Activated CD8-positive, alpha-beta memory T cell treated with anti-CD3 and anti-CD28 coated beads, Interleukin-2, amount 50 U/mL, for 24 hours (primary cell): Measurements from ENCODE around the gene SOBP.

ENCODE experiments used
- DNase-seq: peaks from one replicate; pipeline ENCODE4 v3.0.0-alpha.2; 2020; ENCODE audit errors: extremely low read depth

Gene SOBP

GRCh38 chr6:107587451-107587850, 97.5 kb downstream of the SOBP start:
- no peak for DNase-seq

- no peak for DNase-seq
Measured at GRCh38 chr6:107589199-107589598, 99.3 kb downstream of the SOBP start.

DNA sequence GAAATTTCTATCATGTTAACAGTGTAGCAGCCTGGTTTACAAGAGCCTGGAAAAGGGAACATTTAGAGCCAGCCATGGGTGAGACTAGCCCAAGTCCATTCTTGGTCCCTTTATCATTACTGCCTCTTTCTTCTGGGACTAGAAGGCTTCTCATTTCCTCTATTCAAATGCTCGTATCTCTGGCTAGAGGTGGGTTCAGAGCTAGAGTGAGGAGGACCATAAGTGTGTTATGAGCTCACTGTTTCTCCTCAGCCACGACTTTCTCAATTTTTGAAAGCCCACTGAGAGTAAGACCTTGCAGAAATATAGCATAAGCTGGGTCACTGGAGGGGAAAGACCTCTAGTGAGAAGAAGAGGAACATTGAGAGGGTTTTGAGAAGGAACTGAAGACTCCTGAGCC, 100.0 kb downstream of the SOBP start:
- DNase-seq, result no peak

GRCh38 chr6:107590378-107590777, 100.5 kb downstream of the SOBP start:
- DNase-seq, result no peak

- no peak for DNase-seq
Measured at GRCh38 chr6:107591346-107591745, 101.4 kb downstream of the SOBP start.

DNA sequence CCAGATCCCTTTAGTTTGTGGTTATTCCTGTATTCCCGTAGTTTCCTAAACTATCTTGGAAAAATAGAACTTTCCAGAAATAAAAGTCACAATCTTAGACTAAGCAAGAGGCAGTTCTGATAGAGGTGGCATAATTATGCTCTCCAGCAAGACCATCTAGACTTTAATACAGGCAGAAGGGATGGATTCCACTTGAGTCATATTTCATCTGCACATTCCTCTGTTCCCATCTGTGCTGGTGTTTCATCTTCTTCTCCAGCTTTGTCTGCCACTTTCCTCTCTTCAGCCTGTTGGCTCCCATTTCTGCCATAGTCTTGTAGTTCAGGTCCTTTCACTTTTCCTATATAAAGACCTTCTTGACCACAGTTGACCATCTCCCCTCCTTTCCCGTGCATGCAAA, 102.9 kb downstream of the SOBP start:
- no peak for DNase-seq

DNA sequence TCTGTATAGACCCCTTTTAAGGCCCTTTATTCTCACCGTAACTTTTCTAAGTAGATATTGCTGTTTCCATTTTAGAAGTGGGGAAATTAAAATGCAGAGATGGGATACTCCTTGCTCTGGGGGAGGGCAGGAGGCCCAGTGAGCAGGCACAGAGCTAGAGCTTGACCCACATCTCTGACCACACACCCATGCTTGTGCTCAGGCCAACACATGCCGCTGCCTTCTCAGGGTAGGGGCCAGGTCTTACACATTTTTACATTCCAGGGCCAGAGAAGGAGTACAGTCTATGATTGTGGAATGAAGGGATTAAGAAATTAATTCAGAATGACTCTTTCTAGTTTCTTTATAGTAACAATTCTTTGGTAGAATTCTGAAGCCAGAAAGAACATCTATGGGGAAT, 104.8 kb downstream of the SOBP start:
- no peak for DNase-seq

DNA sequence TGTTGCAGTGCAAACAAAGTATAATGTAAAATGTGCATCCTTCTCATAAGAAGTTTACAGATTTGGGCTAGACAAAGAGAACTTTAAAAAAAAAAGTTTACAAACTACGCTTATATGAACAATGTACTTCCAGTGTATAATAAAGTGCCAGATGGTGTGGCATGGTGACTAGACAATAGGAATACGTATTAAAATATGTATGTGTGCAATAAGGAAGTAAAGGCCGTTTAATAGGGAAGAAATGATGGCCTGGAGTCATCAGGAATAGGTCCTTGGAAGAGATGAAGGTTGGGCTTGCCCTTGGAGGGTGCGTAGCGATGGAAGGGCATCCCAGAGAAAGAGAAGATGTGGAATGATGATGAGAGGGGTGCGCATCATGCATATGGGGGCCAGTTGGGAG, 108.2 kb downstream of the SOBP start:
- DNase-seq, result no peak

- no peak for DNase-seq
Measured at GRCh38 chr6:107599043-107599442, 109.1 kb downstream of the SOBP start.

- DNase-seq, result no peak
Measured at GRCh38 chr6:107600121-107600520, 110.2 kb downstream of the SOBP start.

DNA sequence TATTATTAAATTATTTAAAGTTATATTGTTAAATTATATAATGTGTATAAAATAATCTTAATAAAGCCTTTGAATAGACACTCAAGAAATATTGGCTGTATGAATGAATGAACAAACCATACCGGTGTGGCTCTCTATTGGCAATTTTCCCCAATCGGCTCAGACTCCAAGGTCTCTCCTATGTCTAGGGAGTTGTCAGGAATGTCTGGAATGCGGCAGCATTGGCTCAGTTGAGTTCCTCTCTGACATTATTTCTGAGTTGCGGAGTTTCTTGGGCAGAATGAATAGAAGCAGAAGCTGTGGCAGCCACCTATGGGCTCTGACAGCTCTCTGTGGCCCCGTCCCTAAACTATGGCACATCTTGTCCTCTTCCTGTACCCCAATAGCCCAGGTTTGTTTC, 111.0 kb downstream of the SOBP start:
- DNase-seq, result no peak

DNA sequence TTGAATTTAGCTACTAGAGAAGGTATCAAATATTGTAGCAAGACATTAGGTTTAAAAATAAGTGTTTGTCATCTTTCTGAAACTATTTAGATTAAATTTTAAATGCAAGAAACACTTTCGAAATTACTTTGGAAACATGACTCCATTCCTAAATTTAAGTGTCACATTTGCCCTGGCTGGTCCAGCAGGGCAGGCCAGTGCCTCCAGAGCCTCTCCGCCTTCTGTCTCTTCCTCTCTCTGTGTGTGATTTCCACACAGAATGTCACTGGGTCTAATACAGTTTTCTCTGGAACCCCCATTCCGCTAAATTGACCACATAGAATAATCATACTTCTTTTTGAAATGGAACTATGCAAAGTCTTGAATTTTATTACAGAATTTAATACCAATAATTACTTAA, 111.5 kb downstream of the SOBP start:
- no peak for DNase-seq

GRCh38 chr6:107602321-107603005, 112.5 kb downstream of the SOBP start:
- DNase-seq, result no peak

DNA sequence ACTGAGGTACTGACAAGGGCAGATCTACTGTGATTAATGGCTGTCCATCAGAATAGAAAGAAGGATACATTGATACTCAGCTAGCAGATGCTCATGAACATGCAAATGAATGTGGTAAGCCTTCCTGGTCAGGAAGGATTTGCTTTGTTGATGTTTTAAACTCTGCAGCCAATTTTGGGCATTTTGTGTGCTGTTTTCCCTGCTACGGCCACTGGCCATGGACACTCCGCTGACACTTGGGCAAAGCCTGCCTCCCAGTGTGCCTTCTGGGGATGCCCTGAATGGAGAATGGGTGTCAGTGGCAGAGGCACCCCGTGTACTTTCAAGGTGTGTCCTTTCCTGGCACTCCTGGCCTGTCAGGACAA, 113.1 kb downstream of the SOBP start:
- DNase-seq, result no peak

DNA sequence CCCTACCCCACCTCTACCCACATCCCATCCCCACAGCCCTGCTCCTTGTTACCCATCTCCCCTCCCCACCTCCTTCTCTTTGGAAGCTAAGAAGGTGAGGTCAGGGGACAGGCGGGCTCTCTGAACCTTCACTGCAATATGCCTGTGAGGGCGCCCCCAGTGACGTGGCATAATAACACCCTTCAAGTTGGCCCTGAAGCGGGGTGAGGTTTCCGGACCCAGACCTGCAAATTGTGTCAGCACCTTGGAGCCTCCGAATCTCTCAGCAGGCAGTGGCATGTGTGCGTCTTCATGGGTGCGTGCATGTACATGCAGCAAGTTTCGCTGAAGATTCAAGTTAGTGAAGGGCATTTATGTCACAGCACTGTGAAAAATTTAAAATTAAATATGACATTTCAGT, 114.6 kb downstream of the SOBP start:
- DNase-seq, result no peak

DNA sequence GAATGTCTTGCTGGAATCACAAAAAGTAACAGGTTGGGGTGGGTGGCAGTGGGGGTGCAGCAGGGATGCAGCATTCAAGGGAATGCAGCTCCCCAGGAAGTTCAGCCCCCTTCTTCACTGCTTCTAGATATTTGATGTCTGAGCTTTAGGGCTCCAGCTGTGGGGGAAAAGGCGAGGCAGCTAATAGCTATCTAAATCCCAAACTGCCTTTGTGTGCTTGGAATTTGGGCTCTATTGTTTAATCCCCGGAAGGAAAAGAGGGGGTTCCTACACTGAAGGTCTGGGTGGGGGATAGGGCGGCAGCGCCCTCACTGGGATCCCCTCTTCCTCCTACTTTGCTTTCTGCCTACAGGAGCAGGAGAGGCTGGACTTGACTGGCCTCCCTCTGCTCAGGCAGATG, 116.5 kb downstream of the SOBP start:
- no peak for DNase-seq

- DNase-seq, result no peak
Measured at GRCh38 chr6:107607116-107607515, 117.2 kb downstream of the SOBP start.

GRCh38 chr6:107611094-107611810, 121.3 kb downstream of the SOBP start:
- no peak for DNase-seq

DNA sequence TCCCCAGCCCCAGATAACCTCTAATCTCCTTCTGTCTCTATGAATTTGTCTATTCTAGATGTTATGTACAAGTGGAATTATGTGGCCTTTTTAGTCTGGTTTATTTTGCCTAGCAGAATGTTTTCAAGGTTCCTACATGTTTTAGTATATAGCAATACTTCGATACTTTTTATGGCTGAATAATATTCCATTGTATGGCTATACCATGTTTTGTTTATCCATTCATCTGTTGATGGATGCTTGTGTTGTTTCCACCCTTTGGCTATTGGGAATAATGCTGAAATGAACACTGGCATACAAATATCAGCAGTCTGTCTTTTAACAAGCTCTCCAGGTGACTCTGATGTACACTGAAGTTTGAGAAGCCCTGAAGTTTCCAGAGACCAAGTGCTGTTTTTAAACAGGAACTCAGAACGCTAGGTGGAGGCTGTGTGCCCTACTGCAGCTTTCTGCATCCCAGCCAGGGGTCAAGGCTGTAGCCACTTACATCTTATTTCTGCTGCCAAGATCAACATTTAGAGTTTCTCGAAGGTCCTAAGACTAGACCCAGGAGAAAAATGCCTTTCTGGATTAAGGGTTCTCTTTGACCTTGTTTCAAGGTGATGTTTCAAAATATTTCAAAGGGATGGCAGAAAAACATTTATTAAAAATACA, 123.0 kb downstream of the SOBP start:
- DNase-seq, result no peak

DNA sequence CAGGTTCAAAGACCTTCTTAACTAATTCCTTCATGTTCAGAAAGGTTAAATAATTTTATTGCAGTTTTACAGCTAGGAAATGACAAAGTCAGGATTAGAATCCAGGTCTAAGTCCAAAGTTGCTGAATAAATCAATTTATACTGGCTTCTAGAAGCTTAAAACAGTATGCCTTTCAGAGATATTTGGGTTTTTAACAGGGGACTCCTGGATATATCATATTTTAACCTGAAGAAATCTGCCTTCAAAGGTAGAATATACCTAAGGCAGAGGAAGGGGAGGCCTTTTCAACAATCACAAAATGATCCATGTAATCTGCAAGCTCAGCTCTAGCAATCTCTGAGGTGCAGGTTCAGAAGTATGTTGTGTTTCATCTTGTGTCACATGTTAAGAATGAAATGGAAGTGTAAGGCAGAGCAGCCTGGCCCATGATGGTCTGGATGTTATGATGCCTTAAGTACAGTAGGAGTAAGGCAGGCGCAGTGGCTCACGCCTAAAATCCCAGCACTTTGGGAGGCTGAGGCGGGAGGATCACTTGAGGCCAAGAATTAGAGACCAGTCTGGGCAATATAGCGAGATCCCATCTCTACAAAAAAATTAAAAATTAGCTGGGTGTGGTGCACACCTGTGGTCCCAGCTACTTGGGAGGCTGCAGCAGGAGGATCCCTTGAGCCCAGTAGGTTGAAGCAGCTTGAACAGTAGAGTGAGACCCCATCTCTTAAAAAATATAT, 123.9 kb downstream of the SOBP start:
- DNase-seq, result no peak

GRCh38 chr6:107614828-107615227, 124.9 kb downstream of the SOBP start:
- no peak for DNase-seq

GRCh38 chr6:107616775-107617174, 126.9 kb downstream of the SOBP start:
- no peak for DNase-seq
